ENCODE results near the gene GYPA. TPM values are rescaled to one million over a fixed set of nuclear protein-coding genes. Genes with fewer than 3 reads are reported as not detected.
"Not testable (repeated sequence)": the region's sequence is repeated elsewhere in the genome, so short reads cannot be mapped to it uniquely, and the experiment has no call there.

The GYPA gene
- total RNA-seq, 6 experiments from 2014 or later, result not detected

GRCh38 chr4:144104509-144105130 is 35.9 kb downstream of the GYPA start:
- no peaks in the 10 kb centered on the region; the same call in none of the 2 replicates for H3K27me3 Mint-ChIP-seq (ENCODE audit: insufficient read depth)
- H3K27ac Mint-ChIP-seq, result no peak overlapping the region

DNA sequence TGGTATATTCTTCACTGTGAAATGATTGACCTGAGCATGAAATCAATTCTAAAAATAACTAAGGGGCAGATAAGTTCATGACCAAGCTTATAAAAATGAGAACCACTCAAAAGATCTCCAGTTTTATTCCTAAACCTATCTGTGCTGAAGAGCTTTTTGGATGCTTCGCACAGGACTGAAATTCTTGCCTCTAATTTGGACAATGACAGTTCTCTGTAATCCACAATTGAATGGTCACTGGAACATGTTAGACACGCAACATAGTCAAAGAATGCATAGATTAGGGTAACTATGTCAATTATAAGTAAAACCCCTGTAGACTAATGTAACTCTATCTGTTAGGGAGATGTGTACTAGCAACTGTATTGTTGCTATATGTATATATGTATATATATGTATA is 42.7 kb downstream of the GYPA start:
- not testable (repeated sequence) for H3K4me1 Mint-ChIP-seq (ENCODE audit: low read depth); H3K27me3 Mint-ChIP-seq (ENCODE audit: insufficient read depth); H3K9me3 Mint-ChIP-seq; DNase-seq; H3K27ac Mint-ChIP-seq; H3K4me3 Mint-ChIP-seq; H3K36me3 Mint-ChIP-seq (ENCODE audit: low read depth)

More at GRCh38 chr4:144104509-144105130, 35.9 kb downstream of the GYPA start:
- no peaks in the 10 kb centered on the region; the same call in 1 of the 2 replicates for H3K9me3 Mint-ChIP-seq
- H3K4me1 Mint-ChIP-seq (ENCODE audit: low read depth), result no peaks in the 10 kb centered on the region
- no peak overlapping the region for H3K4me3 Mint-ChIP-seq
- DNase-seq, result no peak
- no peak for TF ChIP-seq CTCF (IDR thresholded peaks at IDR 0.05)
- no peaks in the 10 kb centered on the region for H3K36me3 Mint-ChIP-seq (ENCODE audit: low read depth)

- not testable (repeated sequence) for H3K4me1 Mint-ChIP-seq (ENCODE audit: low read depth); DNase-seq
Observed at GRCh38 chr4:144093995-144094394, 46.5 kb downstream of the GYPA start.

GRCh38 chr4:144091181-144091580 is 49.3 kb downstream of the GYPA start:
- H3K4me3 Mint-ChIP-seq; H3K4me1 Mint-ChIP-seq (ENCODE audit: low read depth); H3K27me3 Mint-ChIP-seq (ENCODE audit: insufficient read depth); H3K36me3 Mint-ChIP-seq (ENCODE audit: low read depth); H3K27ac Mint-ChIP-seq; DNase-seq; H3K9me3 Mint-ChIP-seq: not testable (repeated sequence)

More at GRCh38 chr4:144093995-144094394, 46.5 kb downstream of the GYPA start:
- not testable (repeated sequence) for H3K4me3 Mint-ChIP-seq; H3K36me3 Mint-ChIP-seq (ENCODE audit: low read depth); H3K9me3 Mint-ChIP-seq; H3K27me3 Mint-ChIP-seq (ENCODE audit: insufficient read depth); H3K27ac Mint-ChIP-seq

DNA sequence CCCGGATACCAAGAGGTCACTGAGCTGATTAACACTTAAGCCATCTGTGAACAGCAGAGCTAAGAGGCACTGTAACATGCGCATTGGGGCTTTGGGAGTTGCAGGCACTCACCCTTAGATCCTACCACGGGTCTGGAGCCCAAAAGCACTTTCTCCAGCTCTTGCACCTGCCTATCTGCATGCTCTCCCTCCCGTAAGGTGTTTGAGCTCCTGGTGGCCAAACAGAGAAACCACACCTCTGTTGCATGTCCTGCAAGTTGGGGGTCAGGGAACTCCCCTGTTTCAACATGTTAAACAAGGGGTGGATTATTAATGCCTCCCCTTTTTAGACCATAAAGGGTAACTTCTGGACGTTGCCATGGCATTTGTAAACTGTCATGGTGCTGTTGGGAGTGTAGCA is 49.8 kb downstream of the GYPA start:
- TF ChIP-seq CTCF (IDR thresholded peaks at IDR 0.05), result no peak
- H3K36me3 Mint-ChIP-seq (ENCODE audit: low read depth), result no peaks in the 10 kb centered on the region
- no peaks in the 10 kb centered on the region; the same call in none of the 2 replicates for H3K27me3 Mint-ChIP-seq (ENCODE audit: insufficient read depth)
- no peak overlapping the region for H3K4me3 Mint-ChIP-seq
- DNase-seq, result no peak
- H3K27ac Mint-ChIP-seq, result no peak overlapping the region
- no peaks in the 10 kb centered on the region for H3K9me3 Mint-ChIP-seq
- no peaks in the 10 kb centered on the region for H3K4me1 Mint-ChIP-seq (ENCODE audit: low read depth)

- H3K4me1 Mint-ChIP-seq (ENCODE audit: low read depth); H3K9me3 Mint-ChIP-seq; H3K36me3 Mint-ChIP-seq (ENCODE audit: low read depth); H3K27ac Mint-ChIP-seq; DNase-seq; H3K27me3 Mint-ChIP-seq (ENCODE audit: insufficient read depth); H3K4me3 Mint-ChIP-seq: not testable (repeated sequence)
Observed at GRCh38 chr4:144082053-144082452, 58.5 kb downstream of the GYPA start.

GRCh38 chr4:144080135-144080534 is 60.4 kb downstream of the GYPA start:
- H3K36me3 Mint-ChIP-seq (ENCODE audit: low read depth); DNase-seq; H3K27ac Mint-ChIP-seq; H3K4me3 Mint-ChIP-seq; H3K4me1 Mint-ChIP-seq (ENCODE audit: low read depth); H3K9me3 Mint-ChIP-seq; H3K27me3 Mint-ChIP-seq (ENCODE audit: insufficient read depth): not testable (repeated sequence)

DNA sequence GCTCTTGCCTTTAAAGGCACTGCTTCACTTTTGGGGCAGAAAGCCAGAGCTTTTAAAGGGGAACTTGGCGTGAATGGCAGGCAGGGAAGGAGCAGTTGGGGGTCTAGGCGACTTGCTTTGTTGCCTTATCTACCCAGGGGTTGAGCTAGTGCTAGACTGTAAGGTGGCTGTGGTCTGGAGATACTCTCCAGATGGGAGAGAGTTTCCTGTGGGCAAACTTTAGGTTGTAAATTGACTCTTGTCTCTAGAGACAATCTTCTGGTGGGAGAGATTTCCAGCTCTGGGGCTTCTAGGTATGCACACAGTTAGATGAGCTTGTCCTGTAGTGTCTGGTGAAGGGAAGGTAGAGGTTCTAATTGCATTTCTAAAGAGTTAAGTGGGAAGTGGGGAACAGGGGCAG is 61.8 kb downstream of the GYPA start:
- H3K27ac Mint-ChIP-seq; H3K4me3 Mint-ChIP-seq; H3K9me3 Mint-ChIP-seq; DNase-seq; H3K36me3 Mint-ChIP-seq (ENCODE audit: low read depth); H3K27me3 Mint-ChIP-seq (ENCODE audit: insufficient read depth); H3K4me1 Mint-ChIP-seq (ENCODE audit: low read depth): not testable (repeated sequence)

DNA sequence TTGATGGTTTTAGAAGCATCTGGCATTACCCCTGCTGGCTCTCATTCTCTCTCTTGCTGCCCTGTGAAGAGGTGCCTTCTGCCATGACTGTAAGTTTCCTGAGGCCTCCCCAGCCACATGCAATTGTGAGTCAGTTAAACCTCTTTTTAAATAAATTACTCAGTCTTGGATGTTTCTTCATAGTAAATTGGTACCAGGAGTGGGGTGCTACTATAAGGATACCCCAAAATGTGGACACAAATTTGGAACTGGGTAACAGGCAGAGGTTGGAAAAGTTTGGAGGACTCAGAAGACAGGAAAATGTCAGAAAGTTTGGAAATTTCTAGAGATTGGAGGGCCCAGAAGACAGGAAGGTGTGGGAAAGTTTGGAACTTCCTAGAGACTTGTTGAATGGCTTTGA is 79.0 kb downstream of the GYPA start:
- H3K27me3 Mint-ChIP-seq (ENCODE audit: insufficient read depth); DNase-seq; H3K36me3 Mint-ChIP-seq (ENCODE audit: low read depth); H3K4me3 Mint-ChIP-seq; H3K4me1 Mint-ChIP-seq (ENCODE audit: low read depth); H3K27ac Mint-ChIP-seq: not testable (repeated sequence)
- peaks cover 29% of the 10 kb centered on the region for H3K9me3 Mint-ChIP-seq

DNA sequence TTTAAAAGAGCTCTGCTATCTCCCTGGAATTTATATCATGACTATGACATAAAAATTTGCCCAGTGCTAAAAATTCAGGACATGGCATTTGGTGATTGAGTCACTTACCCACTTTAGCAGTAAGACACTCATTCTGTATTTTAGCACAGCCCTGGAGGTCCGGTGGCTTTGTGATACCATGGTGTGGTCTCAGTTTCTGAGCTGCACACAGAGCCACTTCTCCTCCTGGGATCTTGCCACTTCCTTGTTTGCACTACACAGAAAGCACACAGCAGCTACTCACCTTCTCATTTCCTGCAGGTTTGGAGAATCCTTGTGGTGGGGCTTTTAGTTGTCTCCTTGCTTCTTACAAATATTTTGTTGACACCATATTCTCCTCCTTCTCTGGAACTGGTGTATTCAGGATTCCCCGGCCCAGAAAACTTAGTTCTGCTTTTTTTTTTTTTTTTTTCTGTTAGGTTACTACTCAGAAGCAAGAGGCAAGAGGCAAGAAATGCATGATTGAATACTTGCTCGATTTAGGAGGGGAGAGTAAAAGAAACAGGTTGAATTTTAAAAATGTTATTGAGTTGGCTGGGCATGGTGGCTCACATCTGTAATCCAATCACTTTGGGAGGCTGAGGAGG is 80.2 kb downstream of the GYPA start:
- not testable (repeated sequence) for H3K4me3 Mint-ChIP-seq; H3K27me3 Mint-ChIP-seq (ENCODE audit: insufficient read depth); DNase-seq; H3K4me1 Mint-ChIP-seq (ENCODE audit: low read depth); H3K36me3 Mint-ChIP-seq (ENCODE audit: low read depth); H3K27ac Mint-ChIP-seq
- peaks cover 29% of the 10 kb centered on the region for H3K9me3 Mint-ChIP-seq

All from HFFc6 (cell line).